ENCODE measurements around the gene IL2RG.

Gene IL2RG

GRCh38 chrX:71068044-71068918 is 43.1 kb downstream of the IL2RG start, which contains the start of gene SNX12:
Gene SNX12, minus strand, starts transcription at chrX:71068334. Its CDS starts 28 bp downstream, at chrX:71068306.
- DNase-seq (ENCODE audit: low spot score): peak; percentile 81

- DNase-seq (ENCODE audit: low spot score): no peak
Observed at GRCh38 chrX:71067712-71068043, 43.7 kb downstream of the IL2RG start.

- no peak for DNase-seq (ENCODE audit: low spot score)
Observed at GRCh38 chrX:71067089-71067488, 44.3 kb downstream of the IL2RG start.

GRCh38 chrX:71060127-71060526 is 51.2 kb downstream of the IL2RG start:
- no peak for DNase-seq (ENCODE audit: low spot score)

- no peak for DNase-seq (ENCODE audit: low spot score)
Observed at GRCh38 chrX:71057848-71058530, 53.4 kb downstream of the IL2RG start.

All from LoVo (cell line).